Measurements from ENCODE around the gene PITPNC1.

The PITPNC1 gene

GRCh38 chr17:67563692-67564228 lies 186.7 kb downstream of the PITPNC1 start:
- DNase-seq (ENCODE audit: low read depth): no peak
- TF ChIP-seq CTCF (IDR thresholded peaks at IDR 0.05; ENCODE audit: low read depth, low read length, missing control alignments): no peak
- no peak overlapping the region for H3K4me3 ChIP-seq (ENCODE audit: low read depth, low read length)

- TF ChIP-seq CTCF (IDR thresholded peaks at IDR 0.05; ENCODE audit: low read depth, low read length, missing control alignments): no peak
- no peak overlapping the region for H3K4me3 ChIP-seq (ENCODE audit: low read depth, low read length)
- DNase-seq (ENCODE audit: low read depth): no peak
Measured at GRCh38 chr17:67565068-67565467, 188.0 kb downstream of the PITPNC1 start.

- no peak for TF ChIP-seq CTCF (IDR thresholded peaks at IDR 0.05; ENCODE audit: low read depth, low read length, missing control alignments)
- no peak for DNase-seq (ENCODE audit: low read depth)
- H3K4me3 ChIP-seq (ENCODE audit: low read depth, low read length): no peak overlapping the region
Measured at GRCh38 chr17:67566656-67567055, 189.6 kb downstream of the PITPNC1 start.

GRCh38 chr17:67569015-67569451 lies 192.0 kb downstream of the PITPNC1 start:
- no peak for TF ChIP-seq CTCF (IDR thresholded peaks at IDR 0.05; ENCODE audit: low read depth, low read length, missing control alignments)
- DNase-seq (ENCODE audit: low read depth): no peak
- H3K4me3 ChIP-seq (ENCODE audit: low read depth, low read length): no peak overlapping the region; the same call in 1 of the 2 replicates

- TF ChIP-seq CTCF (IDR thresholded peaks at IDR 0.05; ENCODE audit: low read depth, low read length, missing control alignments): no peak
- DNase-seq (ENCODE audit: low read depth): no peak
- peak overlapping the region; percentile 10 for H3K4me3 ChIP-seq (ENCODE audit: low read depth, low read length)
Measured at GRCh38 chr17:67569873-67570272, 192.8 kb downstream of the PITPNC1 start.

- DNase-seq (ENCODE audit: low read depth): no peak
- no peak overlapping the region for H3K4me3 ChIP-seq (ENCODE audit: low read depth, low read length)
- no peak for TF ChIP-seq CTCF (IDR thresholded peaks at IDR 0.05; ENCODE audit: low read depth, low read length, missing control alignments)
Measured at GRCh38 chr17:67570797-67571196, 193.7 kb downstream of the PITPNC1 start.

GRCh38 chr17:67571478-67571877 lies 194.4 kb downstream of the PITPNC1 start:
- DNase-seq (ENCODE audit: low read depth): no peak
- no peak for TF ChIP-seq CTCF (IDR thresholded peaks at IDR 0.05; ENCODE audit: low read depth, low read length, missing control alignments)
- H3K4me3 ChIP-seq (ENCODE audit: low read depth, low read length): no peak overlapping the region

All from GM12864 (cell line).